GM12872 (cell line): Measurements from ENCODE around the gene CPA2.

Experiments
- CTCF ChIP-seq: IDR thresholded peaks from 3 replicates; pipeline ENCODE4 v1.5.1; 2011; ENCODE audit warnings: low read depth, mild to moderate bottlenecking, low read length, moderate library complexity; ENCODE audit not compliant: insufficient read depth

The CPA2 gene

GRCh38 chr7:130337410-130337971 is 70.8 kb downstream of the CPA2 start:
- TF ChIP-seq CTCF, result no peak

DNA sequence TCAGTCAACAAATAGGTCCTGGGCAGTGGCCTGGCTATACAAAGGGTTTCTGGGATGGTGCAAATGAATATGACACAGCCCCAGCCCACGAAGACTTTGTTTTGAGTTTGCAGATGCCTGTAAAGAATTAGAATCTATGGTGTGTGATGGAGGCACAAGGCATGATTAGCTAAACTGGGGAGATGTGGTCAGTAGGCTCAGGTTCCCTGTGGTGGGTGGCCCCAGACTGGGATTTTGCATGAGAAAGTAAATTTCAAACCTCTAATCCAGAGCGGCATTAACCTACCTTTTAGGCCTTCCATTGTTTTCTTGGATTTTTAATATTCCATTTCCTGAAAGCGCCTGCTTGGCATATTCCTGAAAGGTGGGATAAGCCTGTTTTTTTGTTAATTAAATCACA is 71.6 kb downstream of the CPA2 start:
- no peak for TF ChIP-seq CTCF
